ENCODE data around the gene STAT4.

- TF ChIP-seq CTCF (IDR thresholded peaks at IDR 0.05) = no peak
- TF ChIP-seq EP300 (IDR thresholded peaks at IDR 0.05; ENCODE audit: low read depth) = no peak
- no peak for TF ChIP-seq POLR2A (IDR thresholded peaks at IDR 0.05)
Observed at GRCh38 chr2:190986221-190986953, 164.4 kb downstream of the STAT4 start.

Measured in transverse colon (tissue), 3 donors.